Spleen (tissue), 7 donors: ENCODE measurements around the gene FBXO34.

Experiments used
- POLR2A ChIP-seq, 3 donors: fragments of 450-650 bp; IDR thresholded peaks; one replicate each; pipeline ENCODE4 v1.5.1; 2017; ENCODE audit warnings: antibody characterized with exemption in 3 of 3, mild to moderate bottlenecking in 1 of 3
- TF ChIP-seq, protein P1 (sequence below), 11 experiments: fragments of 200-600 bp in 7 of 11; fragments of 450-650 bp in 4 of 11; sonication (generic) in 4 of 11; IDR thresholded peaks in 8 of 11; conservative IDR thresholded peaks in 3 of 11; 1 replicate in 7 of 11; 2 replicates in 4 of 11; pipeline versions ENCODE4 v1.4.0 to v1.8.0; 2016 to 2021; ENCODE audit warnings: antibody characterized with exemption in 11 of 11, inconsistent platforms in 4 of 11, mild to moderate bottlenecking in 1 of 11
- donor health status: DM: no; HTN: no; CAD: no; lungs with moderate emphysema.
- donor health status: DM: no; HTN: no; CAD: no.
- donor health status: DM: no; HTN: no; CAD: no.

- TF ChIP-seq, protein P1, sequence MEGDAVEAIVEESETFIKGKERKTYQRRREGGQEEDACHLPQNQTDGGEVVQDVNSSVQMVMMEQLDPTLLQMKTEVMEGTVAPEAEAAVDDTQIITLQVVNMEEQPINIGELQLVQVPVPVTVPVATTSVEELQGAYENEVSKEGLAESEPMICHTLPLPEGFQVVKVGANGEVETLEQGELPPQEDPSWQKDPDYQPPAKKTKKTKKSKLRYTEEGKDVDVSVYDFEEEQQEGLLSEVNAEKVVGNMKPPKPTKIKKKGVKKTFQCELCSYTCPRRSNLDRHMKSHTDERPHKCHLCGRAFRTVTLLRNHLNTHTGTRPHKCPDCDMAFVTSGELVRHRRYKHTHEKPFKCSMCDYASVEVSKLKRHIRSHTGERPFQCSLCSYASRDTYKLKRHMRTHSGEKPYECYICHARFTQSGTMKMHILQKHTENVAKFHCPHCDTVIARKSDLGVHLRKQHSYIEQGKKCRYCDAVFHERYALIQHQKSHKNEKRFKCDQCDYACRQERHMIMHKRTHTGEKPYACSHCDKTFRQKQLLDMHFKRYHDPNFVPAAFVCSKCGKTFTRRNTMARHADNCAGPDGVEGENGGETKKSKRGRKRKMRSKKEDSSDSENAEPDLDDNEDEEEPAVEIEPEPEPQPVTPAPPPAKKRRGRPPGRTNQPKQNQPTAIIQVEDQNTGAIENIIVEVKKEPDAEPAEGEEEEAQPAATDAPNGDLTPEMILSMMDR (IDR thresholded peaks at IDR 0.05 in 8 of 11, conservative IDR thresholded peaks at IDR 0.05 in 3 of 11) = no peak
- no peak for TF ChIP-seq POLR2A (IDR thresholded peaks at IDR 0.05)
Measured at GRCh38 chr14:55398679-55399078, 127.5 kb downstream of the FBXO34 start.
